ENCODE data around the gene CPEB3.
"Not testable (repeated sequence)": the region's sequence is repeated elsewhere in the genome, so short reads cannot be mapped to it uniquely, and the experiment has no call there.

- TF ChIP-seq CTCF (conservative IDR thresholded peaks at IDR 0.05); ZFX (IDR thresholded peaks at IDR 0.05): not testable (repeated sequence)
Observed at GRCh38 chr10:92216608-92217007, 74.3 kb downstream of the CPEB3 start.
